Mesenchymal stem cell (in vitro differentiated cells and primary cell): Measurements from ENCODE around the gene SLC36A3.

Experiments
- DNase-seq: peaks from one replicate; pipeline ENCODE4 v3.0.0-alpha.2; 2013
- H2AFZ ChIP-seq: one replicate; pipeline ENCODE4 v1.6.1; 2013; ENCODE audit warnings: low read depth, mild to moderate bottlenecking, control low read depth, inconsistent platforms, low read length, moderate library complexity
- H2AK5ac ChIP-seq: 2 replicates; pipeline ENCODE4 v1.6.1; 2013; ENCODE audit warnings: low read length, moderate library complexity, mild to moderate bottlenecking, inconsistent platforms; ENCODE audit not compliant: severe bottlenecking
- H2BK120ac ChIP-seq: one replicate; pipeline ENCODE4 v1.6.1; 2013; ENCODE audit warnings: low read depth, mild to moderate bottlenecking, inconsistent platforms, low read length, moderate library complexity
- H2BK12ac ChIP-seq, 2 experiments: one replicate each; pipeline ENCODE4 v1.6.1; 2013; ENCODE audit warnings: inconsistent platforms in 2 of 2, low read length in 2 of 2, mild to moderate bottlenecking in 2 of 2, moderate library complexity in 2 of 2, control low read depth in 1 of 2
- H2BK15ac ChIP-seq: one replicate; pipeline ENCODE4 v1.6.1; 2013; ENCODE audit warnings: mild to moderate bottlenecking, low read depth, inconsistent platforms; ENCODE audit not compliant: poor library complexity, severe bottlenecking
- H2BK5ac ChIP-seq: 2 replicates; pipeline ENCODE4 v1.6.1; 2013; ENCODE audit warnings: low read depth, mild to moderate bottlenecking, low read length, control low read depth, inconsistent platforms; ENCODE audit not compliant: poor library complexity, severe bottlenecking
- H3K14ac ChIP-seq, 2 experiments: one replicate each; pipeline ENCODE4 v1.6.1; 2013; ENCODE audit warnings: inconsistent platforms in 2 of 2, low read length in 2 of 2, control low read depth in 1 of 2, mild to moderate bottlenecking in 1 of 2, moderate library complexity in 1 of 2
- H3K18ac ChIP-seq, 2 experiments: one replicate each; pipeline ENCODE4 v1.6.1; 2013; ENCODE audit warnings: inconsistent platforms in 2 of 2, low read length in 2 of 2, control low read depth in 1 of 2, low read depth in 1 of 2, mild to moderate bottlenecking in 1 of 2
- H3K23ac ChIP-seq, 2 experiments: one replicate each; pipeline ENCODE4 v1.6.1; 2013; ENCODE audit warnings: inconsistent platforms in 2 of 2, low read length in 2 of 2, mild to moderate bottlenecking in 2 of 2, moderate library complexity in 2 of 2, control low read depth in 1 of 2
- H3K27ac ChIP-seq: 2 replicates; pipeline ENCODE4 v1.5.1; 2013; ENCODE audit warnings: mild to moderate bottlenecking, moderate library complexity, low read length, control low read depth, inconsistent platforms; ENCODE audit not compliant: poor library complexity, severe bottlenecking
- H3K27me3 ChIP-seq, 2 experiments: 2 replicates each; pipeline versions ENCODE4 v1.6.1 to v1.7.0; 2013; ENCODE audit warnings: low read length in 2 of 2, mild to moderate bottlenecking in 2 of 2, moderate library complexity in 2 of 2, control low read depth in 1 of 2, inconsistent platforms in 1 of 2; ENCODE audit not compliant: control insufficient read depth in 1 of 2, insufficient read depth in 1 of 2
- H3K36me3 ChIP-seq, 2 experiments: 2 replicates each; pipeline versions ENCODE4 v1.6.1 to v1.7.0; 2013; ENCODE audit warnings: low read length in 2 of 2, control low read depth in 1 of 2, inconsistent platforms in 1 of 2, low read depth in 1 of 2, mild to moderate bottlenecking in 1 of 2; ENCODE audit not compliant: insufficient read depth in 2 of 2, control insufficient read depth in 1 of 2
- H3K4ac ChIP-seq, 2 experiments: one replicate each; pipeline ENCODE4 v1.6.1; 2013; ENCODE audit warnings: inconsistent platforms in 2 of 2, low read length in 2 of 2, mild to moderate bottlenecking in 2 of 2, moderate library complexity in 2 of 2, control low read depth in 1 of 2, low read depth in 1 of 2
- H3K4me1 ChIP-seq: 2 replicates; pipeline ENCODE4 v1.6.1; 2013; ENCODE audit warnings: low read depth, low read length, control low read depth; ENCODE audit not compliant: control insufficient read depth, insufficient read depth
- H3K4me2 ChIP-seq: 2 replicates; pipeline ENCODE4 v1.6.1; 2013; ENCODE audit warnings: low read length, mild to moderate bottlenecking, inconsistent platforms; ENCODE audit not compliant: poor library complexity, severe bottlenecking
- H3K4me3 ChIP-seq, 2 experiments: 2 replicates each; pipeline versions ENCODE4 v1.5.1 to v1.7.0; 2013; ENCODE audit warnings: low read length in 2 of 2, mild to moderate bottlenecking in 2 of 2, control low read depth in 1 of 2, low read depth in 1 of 2; ENCODE audit not compliant: insufficient read depth in 1 of 2
- H3K79me1 ChIP-seq: replicated peaks from 2 replicates; pipeline ENCODE4 v1.6.1; 2013; ENCODE audit warnings: mild to moderate bottlenecking, control low read depth, low read length, inconsistent platforms; ENCODE audit not compliant: poor library complexity, severe bottlenecking
- H3K9ac ChIP-seq: 2 replicates; pipeline ENCODE4 v1.7.0; 2013; ENCODE audit warnings: mild to moderate bottlenecking, low read length, moderate library complexity
- H3K9me3 ChIP-seq: 2 replicates; pipeline ENCODE4 v1.7.0; 2013; ENCODE audit warnings: mild to moderate bottlenecking, low read length; ENCODE audit not compliant: control insufficient read depth
- H4K8ac ChIP-seq: one replicate; pipeline ENCODE4 v1.6.1; 2013; ENCODE audit warnings: inconsistent platforms, mild to moderate bottlenecking, low read length, moderate library complexity
- H4K91ac ChIP-seq: one replicate; pipeline ENCODE4 v1.6.1; 2013; ENCODE audit warnings: mild to moderate bottlenecking, low read length, inconsistent platforms
- WGBS: methylation state at CpG from one replicate; pipeline ENCODE4 v1.1.7; 2013; ENCODE audit warnings: mixed read lengths; 5-methylcytosine and 5-hydroxymethylcytosine counted together

SLC36A3 gene

DNA sequence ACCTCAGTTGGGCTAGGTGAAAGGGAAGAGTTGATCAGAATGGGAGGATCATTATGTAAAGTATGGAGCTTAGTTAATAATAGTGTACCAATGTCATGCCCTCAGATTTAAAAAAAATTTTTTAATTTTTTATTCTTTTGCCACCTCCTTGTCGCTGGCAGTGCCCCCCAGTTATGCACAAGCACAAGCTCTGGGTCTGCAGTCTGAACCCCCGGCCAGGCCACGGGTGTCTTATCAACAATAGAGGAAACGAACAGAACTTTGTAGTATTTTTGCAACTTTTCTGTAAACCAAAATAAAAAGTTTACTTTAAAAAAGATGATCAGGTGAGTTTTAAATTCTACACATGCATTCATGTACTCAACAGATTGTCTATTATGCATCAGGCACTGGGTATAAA is 51.9 kb downstream of the SLC36A3 start:
- H3K27ac ChIP-seq: no peak overlapping the region
- no peak overlapping the region for H4K8ac ChIP-seq
- peaks cover 16% of the 10 kb centered on the region for H3K79me1 ChIP-seq
- peak overlapping the region; percentile 89 for H3K9ac ChIP-seq
- H3K27me3 ChIP-seq: peaks cover 15% of the 10 kb centered on the region in 2 experiments
- H3K4me1 ChIP-seq: peaks cover 5% of the 10 kb centered on the region
- H2BK5ac ChIP-seq: no peak overlapping the region
- DNase-seq: no peak
- no peak overlapping the region for H3K4me3 ChIP-seq
- no peak overlapping the region for H3K14ac ChIP-seq
- no peak overlapping the region for H4K91ac ChIP-seq
- H3K9me3 ChIP-seq: no peaks in the 10 kb centered on the region
- no peak overlapping the region for H3K18ac ChIP-seq
- no peak overlapping the region for H3K4ac ChIP-seq
- no peak overlapping the region for H2BK15ac ChIP-seq
- no peak overlapping the region for H2AFZ ChIP-seq
- H2AK5ac ChIP-seq: no peak overlapping the region
- no peak overlapping the region for H2BK12ac ChIP-seq
- WGBS: 93% methylated on average over 3 of the region's 4 CpGs
- no peak overlapping the region for H3K23ac ChIP-seq
- no peak overlapping the region for H3K4me2 ChIP-seq
- H3K36me3 ChIP-seq: no peaks in the 10 kb centered on the region
- H2BK120ac ChIP-seq: no peak overlapping the region

DNA sequence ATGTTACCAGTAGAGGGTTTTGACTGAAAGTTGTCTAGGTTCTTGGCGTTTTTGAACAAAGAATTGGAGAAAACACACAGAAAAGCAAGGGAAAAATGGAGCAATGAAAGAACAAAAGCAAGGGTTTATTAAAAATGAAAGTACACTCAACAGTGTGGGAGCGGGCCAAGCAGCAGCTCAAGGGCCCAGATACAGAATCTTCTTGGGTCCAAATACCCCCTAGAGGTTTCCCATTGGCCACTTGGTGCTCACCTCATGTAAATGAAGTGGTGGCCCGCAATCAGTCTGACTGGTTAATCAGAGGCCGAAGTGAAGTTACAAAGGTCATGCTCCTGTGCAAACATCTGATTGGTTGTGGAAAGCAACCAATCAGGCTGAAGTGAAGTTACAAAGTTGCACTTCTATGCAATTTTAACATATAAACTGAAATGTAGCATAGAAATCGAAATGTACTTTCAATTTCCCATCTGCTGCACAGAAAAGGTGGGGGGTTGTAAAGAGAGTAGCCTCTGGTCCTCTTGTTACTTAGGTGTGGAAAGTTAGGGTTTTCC is 52.5 kb downstream of the SLC36A3 start:
- Histone ChIP-seq H3K4me1 (peaks cover 5% of the 10 kb centered on the region), H2AK5ac (no peak overlapping the region), H3K27me3 (peaks cover 15 to 19% of the 10 kb centered on the region in 2 experiments), H3K9ac (no peak overlapping the region), H2AFZ (no peak overlapping the region), H3K4me3 (no peak overlapping the region), H3K79me1 (peaks cover 15% of the 10 kb centered on the region), H3K36me3 (no peaks in the 10 kb centered on the region), H4K91ac (no peak overlapping the region), H3K27ac (no peak overlapping the region), H2BK120ac (no peak overlapping the region), H3K18ac (no peak overlapping the region), H3K14ac (no peak overlapping the region), H4K8ac (no peak overlapping the region), H3K23ac (no peak overlapping the region), H3K9me3 (no peaks in the 10 kb centered on the region), H2BK5ac (no peak overlapping the region), H2BK15ac (no peak overlapping the region), H3K4ac (no peak overlapping the region), H2BK12ac (no peak overlapping the region), H3K4me2 (no peak overlapping the region)
- DNase-seq: no peak
- WGBS: 93% methylated on average over 5 of the region's 5 CpGs

DNA sequence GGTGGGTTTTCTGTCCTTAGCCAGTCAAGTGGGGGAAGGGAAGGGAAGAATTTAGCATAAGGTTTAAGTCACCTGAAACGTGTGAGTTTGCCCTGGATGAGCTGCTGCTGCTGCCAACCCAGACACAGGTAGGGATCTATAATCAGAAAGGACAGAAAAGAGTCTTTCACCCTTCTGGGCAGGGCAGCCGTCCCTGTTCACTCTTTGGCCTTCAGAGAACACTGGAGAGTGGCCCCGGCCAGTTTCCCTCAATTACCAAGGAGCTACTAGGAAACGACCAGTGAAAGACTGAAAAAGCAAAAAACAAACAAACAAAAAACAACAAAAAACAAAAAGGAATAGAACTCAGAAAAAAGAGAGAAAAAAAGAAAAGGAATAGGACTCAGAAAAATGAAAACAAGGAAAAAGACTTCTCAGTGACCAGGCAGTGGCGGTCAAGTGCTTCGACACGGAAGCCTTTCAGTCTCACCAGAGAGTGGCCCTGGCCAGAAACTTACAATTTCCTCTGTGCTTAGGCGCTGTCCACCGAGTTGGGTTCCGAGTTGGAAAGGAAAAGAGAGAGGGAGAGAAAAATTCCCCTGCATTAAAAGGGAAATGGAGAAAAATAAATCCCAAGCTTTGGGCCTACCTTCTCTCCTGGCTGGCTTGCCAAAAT is 53.1 kb downstream of the SLC36A3 start:
- 88% methylated on average over 8 of the region's 10 CpGs for WGBS
- H2BK120ac ChIP-seq: no peak overlapping the region

DNA sequence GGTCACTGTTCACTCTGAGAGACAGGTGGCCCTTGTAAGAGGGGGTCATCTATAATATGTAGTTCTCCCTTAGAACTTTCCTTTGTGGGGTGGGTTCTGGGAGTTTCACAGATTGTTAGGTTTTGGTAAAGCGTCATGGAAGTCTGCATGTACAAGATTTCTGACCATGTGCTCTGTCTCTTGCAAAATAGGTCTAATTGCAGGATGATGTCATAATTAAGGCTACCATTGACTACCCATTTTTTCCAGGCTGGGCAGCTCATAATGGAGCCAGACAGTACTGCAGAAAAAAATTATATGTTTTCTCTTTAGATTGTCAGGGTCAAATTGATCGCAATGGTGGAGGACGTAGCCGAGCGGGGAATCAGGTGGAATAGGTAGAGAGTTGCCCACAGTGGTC is 54.3 kb downstream of the SLC36A3 start:
- Histone ChIP-seq H2BK15ac (no peak overlapping the region), H2AK5ac (no peak overlapping the region), H3K4me2 (no peak overlapping the region), H3K4me3 (no peak overlapping the region), H4K91ac (no peak overlapping the region), H3K14ac (no peak overlapping the region), H3K23ac (no peak overlapping the region), H3K36me3 (no peaks in the 10 kb centered on the region), H3K18ac (no peak overlapping the region), H2AFZ (no peak overlapping the region), H2BK5ac (no peak overlapping the region), H3K9ac (no peak overlapping the region), H4K8ac (no peak overlapping the region), H3K9me3 (no peaks in the 10 kb centered on the region), H3K27me3 (peaks cover 15 to 24% of the 10 kb centered on the region in 2 experiments), H3K4ac (no peak overlapping the region), H3K79me1 (peaks cover 5% of the 10 kb centered on the region), H3K4me1 (peaks cover 5% of the 10 kb centered on the region), H3K27ac (no peak overlapping the region), H2BK12ac (no peak overlapping the region), H2BK120ac (no peak overlapping the region)
- WGBS: 98% methylated on average over 5 of the region's 5 CpGs
- no peak for DNase-seq

More for the DNA sequence above, 53.1 kb downstream of the SLC36A3 start:
- Histone ChIP-seq H3K4me3 (no peak overlapping the region), H2AK5ac (no peak overlapping the region), H3K14ac (no peak overlapping the region), H2BK12ac (no peak overlapping the region), H3K4me1 (peaks cover 5% of the 10 kb centered on the region), H2BK15ac (no peak overlapping the region), H3K27me3 (peaks cover 15 to 24% of the 10 kb centered on the region in 2 experiments), H3K18ac (no peak overlapping the region), H3K23ac (no peak overlapping the region), H4K8ac (no peak overlapping the region), H3K36me3 (no peaks in the 10 kb centered on the region), H3K79me1 (peaks cover 10% of the 10 kb centered on the region), H2BK5ac (no peak overlapping the region), H3K27ac (no peak overlapping the region), H4K91ac (no peak overlapping the region), H3K9me3 (no peaks in the 10 kb centered on the region), H2AFZ (no peak overlapping the region), H3K4ac (no peak overlapping the region), H3K4me2 (no peak overlapping the region), H3K9ac (no peak overlapping the region)
- DNase-seq: no peak
